HK-2 (cell line): ENCODE data around the gene TRABD2B.

Experiments
- DNase-seq: peaks from one replicate; pipeline ENCODE4 v3.0.0-alpha.2; 2018; ENCODE audit not compliant: unreplicated experiment

The TRABD2B gene

DNA sequence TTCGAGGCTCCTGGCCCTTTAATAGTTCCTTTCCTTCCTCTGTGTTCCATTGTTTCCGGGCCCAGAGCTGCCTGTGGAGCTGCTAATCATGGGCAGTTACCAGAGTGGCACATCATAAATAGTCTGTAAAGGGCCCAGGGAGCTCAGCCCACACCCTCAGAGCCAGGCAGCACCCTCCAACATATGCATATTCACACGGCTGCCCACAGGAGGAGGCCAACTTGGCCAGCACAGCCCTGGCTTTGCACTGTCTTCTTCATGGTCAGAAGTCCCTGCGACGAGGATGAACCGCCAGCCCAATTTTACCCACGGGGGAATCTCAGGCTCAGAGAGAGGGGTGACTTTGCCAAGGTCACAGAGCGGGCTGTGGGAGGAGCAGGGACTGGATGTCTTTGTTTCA is 172.5 kb downstream of the TRABD2B start:
- DNase-seq = no peak

DNA sequence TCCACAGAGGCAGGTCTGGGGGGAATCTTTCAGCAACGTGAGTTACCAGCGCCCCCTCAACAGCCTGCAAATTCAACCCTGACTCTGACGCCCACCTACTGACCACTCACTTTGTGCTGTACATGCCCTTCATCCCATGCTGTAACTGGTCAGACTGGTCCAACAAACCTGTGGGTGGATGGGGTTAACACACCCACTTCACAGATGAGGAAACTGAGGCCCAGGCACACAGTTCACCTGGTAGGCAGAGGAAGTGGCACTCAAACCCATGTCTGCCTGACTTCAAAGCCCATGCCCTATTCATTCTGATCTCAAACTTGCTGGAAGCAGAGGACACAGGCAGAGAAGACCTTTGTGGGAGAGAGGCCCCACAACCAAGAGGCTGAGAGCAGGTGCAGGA is 172.9 kb downstream of the TRABD2B start:
- no peak for DNase-seq

DNA sequence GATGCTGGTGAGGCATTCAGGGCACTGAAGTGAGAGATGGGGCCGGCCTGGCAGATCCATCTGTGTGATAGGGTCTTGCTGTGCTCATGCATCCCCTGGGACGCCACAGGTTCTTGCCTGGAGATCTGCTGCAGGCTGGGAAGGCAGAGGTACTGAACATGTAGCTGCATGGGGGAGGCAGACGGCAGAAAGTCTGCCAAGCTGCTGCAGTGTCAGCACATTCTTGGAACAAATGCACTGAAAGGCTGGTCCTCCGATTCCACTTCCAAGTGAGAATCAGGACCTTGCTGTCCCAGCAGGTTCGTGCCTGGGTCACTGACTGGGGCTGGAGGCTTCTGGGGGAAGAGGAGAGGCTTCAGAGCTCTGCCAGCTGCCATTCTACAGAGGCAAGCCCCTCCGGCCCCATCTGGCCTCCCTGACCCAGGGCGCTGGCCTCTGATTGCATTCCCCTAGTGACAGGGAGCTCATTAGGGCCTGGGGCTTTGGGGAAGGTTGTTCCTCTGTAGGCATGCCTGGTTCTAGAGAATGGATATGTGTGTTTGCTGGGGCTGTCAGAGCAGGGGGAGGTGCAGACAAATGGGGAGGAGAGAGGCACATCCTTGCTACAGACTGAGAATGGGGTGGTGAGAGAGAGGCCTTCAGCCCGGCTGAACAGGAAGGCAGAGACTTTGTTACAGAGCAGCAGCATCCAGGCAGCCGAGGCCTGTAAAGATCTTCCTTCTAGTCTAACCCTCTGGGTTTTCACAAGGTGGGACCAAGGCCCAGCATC is 174.0 kb downstream of the TRABD2B start:
- no peak for DNase-seq

DNA sequence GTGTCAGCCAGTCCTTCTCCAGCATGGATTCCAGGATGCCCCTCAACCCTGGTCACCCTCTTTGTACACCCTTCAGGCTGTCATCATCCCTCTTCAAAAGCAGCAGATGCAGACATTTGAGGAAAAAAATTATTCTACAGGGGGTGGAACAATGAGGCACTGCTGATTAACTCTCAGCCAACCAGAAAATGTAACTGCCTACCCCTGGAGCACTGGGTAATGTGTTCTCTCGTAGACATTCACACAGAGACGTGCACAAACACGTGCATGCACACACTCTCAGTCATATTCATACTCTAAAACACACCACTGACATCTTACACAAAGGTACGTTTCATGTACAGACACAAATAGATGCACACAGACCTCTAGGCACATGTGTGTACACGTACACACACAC is 175.4 kb downstream of the TRABD2B start:
- no peak for DNase-seq

DNA sequence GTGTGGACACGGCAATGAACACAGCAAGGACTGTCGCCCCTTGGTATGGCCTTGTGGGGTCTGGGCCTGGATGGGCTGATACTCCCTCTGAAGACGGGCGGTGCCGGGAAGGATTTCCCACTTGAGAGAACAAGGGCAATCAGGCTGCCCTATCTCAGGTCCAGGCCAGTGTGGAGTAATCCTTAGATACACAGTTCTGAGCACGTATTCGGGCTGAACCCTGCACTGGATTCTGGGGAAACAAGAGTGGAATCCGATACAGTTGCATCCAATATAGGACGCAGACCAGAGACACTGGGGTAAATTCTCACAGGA is 177.7 kb downstream of the TRABD2B start:
- DNase-seq = no peak

DNA sequence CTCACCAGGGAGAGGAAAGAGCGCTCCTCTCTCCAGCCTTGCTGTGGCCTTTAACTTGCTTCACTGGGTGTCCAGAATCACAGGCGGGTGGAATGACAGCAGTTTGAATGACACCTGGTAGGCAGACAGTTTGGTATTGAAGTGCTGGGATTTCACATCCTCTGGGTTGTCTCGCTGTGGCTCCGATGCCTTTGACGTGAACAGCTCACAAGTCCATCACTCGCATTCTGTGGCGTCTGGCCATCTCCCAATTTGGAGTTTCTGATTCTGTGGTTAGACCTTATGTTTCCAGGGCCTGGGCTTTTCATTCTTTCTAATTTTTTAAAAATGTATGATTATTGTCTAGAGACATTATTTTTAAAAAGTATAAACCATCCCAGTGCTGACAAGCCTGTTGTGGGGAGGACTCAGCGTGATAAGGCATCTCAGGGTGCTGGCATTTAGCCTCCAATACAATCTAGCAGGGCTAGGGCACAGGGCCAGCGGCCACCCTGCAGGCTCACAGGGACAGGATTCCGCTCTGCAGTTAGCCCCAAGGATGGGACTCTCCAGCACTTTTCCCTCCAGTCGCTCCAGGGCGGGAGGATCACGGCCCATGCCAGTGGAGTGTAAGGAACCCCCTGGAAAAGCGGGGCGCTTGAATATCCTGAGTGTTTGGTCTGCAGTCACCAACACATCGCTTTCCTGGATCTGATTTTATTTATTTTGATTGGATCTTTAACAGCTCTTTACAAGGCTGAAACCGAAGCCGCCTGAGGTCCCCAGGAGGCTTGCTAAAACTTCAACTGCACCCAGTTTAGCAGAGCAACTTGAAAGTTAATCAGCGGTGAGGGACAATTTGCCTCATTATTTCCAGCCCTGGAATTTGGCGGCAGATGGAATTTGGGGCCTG is 178.3 kb downstream of the TRABD2B start:
- DNase-seq = no peak

DNA sequence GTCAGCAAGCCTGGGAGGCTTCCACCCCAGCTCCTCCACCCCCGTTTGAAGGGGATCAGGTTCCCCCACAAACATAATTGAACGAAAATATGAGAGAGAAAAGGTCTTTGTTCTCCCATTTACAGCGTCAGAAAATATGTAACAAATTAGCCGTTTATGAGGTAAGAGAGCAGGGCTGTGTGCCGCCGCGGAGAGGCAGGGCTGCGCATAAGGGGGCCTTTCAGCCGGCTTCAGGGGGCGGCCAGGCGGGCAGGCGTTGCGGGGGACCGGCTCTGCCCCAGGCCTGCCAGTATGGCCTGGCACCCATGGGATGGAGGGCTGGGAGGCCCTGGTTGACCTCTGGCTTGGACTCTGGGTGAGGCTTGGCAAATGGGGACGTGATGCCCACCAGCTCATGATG is 179.3 kb downstream of the TRABD2B start:
- no peak for DNase-seq

DNA sequence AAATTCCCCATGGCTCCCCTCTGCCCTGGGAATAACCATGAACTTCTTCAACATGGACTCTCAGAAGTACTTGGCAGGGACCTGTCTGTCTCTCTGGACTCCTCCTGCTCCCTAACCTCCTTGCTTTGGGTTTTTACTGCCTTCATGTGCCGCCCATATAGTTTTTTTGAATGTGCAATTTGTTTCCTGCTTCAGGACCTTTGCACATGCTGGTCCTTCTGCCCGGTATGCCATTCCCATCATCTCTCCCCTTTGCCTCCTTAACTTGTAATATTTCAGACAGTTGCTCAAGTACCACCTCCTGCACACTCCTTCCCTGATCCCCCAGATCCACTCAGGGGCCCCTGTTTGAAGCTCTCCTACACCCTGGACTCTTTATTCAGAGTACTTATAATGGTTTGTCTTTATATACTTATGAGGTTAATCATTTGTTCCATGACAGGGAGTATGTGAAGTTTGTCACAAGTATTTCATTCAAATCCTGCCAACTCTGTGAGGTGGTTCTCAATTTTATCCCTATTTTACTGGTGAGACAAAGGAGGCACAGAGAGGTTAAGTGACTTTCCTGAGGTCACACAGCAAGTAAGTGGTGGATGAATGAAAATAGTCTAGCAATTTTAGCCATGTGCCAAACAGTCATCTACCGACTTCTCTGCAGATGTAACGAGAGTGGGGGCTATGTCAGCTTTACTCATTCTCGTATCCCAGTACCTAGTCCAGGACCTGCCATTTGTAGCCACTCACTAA is 180.7 kb downstream of the TRABD2B start:
- no peak for DNase-seq

DNA sequence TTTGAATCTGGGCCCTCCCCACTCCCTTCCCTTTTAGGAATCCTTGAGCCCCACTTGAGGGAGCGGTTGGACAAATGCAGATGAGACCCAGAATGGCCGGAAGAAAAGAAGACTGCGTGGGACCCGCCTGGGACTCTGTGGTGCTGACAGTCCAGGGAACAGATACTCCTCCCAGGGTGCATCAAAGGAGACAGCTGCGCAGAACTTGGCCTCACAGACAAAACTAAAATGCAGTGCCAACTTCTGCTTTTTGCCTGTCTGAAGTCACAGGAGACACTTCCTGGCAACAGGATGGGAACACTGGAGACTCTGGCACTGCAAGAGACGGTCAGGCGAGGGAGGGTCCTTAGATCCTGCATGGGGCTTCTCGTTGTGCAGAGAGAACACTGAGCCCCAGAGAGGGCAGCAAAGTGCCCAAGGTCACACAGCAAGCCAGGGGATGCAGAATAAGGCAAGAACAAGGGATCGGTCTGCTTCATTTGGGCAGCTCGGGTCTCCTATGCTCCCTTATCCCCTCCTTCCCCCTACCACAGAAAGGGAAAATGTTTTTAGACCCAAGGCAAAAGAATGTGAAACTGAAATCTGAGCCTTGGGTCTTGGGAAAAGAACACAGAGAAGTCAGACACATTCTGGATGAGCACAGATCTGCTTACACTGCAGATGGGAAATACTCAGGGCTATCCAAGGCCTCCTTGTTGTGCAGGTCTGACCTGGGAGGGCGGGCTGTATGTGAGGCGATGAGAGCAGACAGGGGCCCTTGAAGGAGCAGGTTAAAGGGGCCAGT is 182.4 kb downstream of the TRABD2B start:
- DNase-seq = no peak

DNA sequence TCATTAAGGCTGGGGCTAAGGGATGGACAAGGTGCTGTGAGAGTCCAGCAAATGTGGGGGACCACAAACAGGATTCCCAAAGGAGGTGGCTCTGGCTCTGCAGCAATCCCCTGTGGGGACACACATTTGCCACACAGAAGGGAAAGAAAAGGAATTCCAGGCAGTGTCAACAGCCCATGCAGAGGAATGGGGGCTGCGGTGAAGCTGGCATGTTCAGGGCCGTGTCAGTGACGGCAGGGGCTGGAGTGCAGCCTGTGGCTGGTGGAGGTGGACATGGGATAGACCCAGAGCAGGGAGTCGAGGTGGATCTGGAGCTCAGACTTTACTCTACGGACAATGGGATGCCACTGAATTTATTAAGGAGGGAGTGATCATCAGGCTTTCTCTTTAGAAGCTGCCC is 183.2 kb downstream of the TRABD2B start:
- DNase-seq = no peak

DNA sequence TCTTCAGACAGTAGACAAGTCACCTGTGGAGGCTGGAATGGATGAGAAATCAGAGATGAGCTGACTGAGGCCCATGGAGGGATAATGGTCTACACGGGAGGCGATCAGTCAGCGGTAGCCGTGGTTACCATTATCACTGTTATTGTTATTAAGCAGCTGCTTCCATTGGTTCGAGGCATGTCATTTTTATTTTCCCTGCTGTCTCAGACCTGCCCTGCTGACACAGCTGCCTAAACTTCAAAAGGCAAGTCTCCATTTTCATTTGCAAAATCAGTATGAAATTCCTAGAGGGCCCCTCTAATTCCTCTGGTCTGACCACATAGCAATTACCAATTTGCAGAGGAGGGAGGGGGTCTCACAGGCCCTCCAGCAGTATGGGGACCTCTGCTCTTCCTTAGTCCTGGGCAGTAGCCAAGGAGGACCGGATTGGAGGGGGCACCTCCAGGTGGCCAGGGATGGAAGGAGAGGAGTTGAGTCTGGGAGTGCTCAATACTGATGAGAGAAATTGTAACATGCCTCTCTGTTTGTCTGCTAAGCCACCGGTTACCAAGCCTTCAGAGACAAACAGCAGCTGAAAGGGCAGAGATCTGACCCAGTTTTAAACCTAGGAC is 184.2 kb downstream of the TRABD2B start:
- no peak for DNase-seq

DNA sequence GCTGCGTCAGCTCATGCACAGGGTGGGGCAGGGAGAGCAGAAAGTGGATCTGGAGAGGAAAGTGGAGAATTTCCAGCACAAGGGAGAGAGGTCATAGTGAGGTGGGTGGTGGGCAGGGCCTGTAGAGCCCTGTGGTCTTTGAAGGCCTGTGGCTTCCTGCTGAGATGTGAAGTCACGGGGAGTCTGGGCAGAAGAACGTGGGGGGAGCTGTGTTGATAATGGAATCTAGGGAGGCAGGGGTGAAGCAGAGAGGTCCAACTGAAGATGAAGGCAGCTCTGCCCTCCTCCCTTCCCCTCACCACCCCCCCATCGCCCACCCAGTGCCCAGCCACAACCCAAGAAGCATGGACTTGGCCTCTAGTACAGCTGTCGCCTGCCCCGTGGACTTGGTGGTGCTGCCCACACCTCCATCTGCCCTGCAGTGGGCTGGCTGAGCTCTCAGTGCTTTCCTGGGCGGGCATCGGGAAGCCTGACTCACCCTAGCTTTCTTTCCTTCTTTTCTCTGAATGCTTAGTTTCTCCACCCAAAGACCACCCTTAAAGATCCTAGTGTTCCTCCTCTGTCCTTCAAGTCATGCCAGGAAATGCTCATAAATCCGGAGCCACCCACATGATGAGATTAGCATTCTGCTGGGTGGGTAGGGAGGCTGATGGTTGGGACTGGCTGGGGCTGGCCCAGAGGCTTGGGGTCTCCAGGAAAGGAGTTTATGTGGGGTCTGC is 186.1 kb downstream of the TRABD2B start:
- DNase-seq = no peak

DNA sequence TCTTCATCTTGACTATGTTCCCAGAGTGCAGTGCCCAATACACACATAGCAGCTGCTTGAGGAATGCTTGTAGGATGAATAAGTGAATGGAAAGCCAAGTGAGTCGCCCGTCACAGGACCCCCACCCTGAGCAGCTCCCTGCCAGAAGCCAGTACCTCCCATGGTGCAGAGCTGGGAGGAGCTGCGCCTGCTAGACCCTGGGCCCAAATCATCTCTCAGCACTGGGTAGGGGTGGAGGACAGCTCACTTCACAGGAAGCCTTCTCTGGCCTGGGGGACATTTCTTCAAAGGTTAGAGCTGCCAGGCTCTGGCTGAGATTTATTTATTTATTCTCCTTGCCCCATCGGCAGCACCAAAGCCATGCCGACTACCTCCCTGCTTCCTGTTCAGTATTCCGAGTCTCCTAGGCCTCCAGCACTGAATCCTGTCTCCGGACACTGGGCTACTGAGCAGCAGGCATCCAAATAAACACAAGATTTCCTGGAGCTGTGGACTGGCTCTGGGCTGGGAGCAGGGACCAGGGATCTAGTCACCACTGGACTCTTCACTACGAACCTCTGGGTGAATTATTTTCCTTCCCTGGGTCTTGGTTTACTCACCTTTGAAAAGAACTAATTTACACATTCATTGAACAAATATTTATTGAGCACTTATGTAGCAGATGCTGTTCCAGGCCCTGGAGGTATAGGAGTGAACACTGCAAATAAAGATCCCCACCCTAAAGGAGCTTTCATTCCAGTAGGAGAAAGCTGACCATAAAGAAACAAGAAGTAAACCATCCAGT is 187.7 kb downstream of the TRABD2B start:
- no peak for DNase-seq

DNA sequence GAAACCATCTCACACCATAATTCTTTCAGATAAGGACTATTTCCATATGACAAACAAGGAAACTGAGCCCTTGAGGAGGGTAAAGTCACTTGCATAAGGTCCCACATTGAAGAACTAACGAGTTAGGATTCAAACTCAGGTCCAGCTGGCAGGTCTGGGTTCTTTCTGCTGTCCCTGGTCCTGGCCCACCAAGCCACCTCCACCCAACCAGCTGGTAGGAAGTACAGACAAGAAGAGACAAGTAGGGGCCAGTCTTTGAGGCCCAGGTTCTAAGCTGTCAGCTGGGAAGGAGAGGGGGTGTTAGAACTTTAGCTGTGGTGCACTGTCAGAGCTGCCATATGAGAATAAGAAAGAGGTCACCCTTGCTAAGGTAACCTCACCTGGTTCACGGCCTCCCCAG is 188.6 kb downstream of the TRABD2B start:
- no peak for DNase-seq

DNA sequence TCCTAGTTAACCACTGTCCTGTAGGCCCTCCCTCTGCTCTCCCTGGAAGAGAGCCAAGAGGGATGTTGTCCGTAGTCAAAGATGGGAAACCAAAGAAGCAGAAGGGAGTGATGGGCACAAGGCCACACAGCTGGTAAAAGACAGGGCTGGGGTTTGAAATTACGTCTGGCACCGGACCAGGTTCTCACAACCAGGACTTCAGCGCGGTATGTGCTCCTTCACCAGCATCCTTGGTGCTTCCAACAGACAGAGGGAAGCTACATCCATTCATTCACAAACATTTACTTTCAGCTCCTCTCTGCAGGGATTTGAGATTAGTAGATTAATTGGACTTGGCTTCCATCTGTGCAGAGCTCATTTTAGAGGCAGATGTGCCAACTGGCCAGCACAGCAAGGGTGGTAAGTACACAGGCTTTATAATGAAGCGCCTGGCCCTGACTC is 191.2 kb downstream of the TRABD2B start:
- no peak for DNase-seq

DNA sequence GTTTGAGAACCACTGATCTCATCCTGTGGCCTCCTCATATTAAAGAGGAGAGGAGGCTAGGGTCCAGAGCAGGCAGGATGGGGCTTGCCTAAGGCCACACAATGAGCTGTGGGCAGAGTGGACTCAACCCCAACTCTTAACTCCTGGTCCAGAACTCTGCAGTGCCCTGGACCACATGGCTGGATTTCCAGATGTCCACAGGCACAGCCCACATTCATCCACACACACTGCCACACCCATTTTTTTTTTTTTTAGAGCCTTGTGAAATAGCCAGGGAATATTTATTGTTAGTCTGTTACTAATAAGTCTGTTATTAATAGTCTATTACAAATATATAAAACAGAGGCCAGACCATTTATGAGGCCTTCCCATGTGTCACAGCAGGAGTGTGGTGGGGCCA is 192.2 kb downstream of the TRABD2B start:
- DNase-seq = no peak

DNA sequence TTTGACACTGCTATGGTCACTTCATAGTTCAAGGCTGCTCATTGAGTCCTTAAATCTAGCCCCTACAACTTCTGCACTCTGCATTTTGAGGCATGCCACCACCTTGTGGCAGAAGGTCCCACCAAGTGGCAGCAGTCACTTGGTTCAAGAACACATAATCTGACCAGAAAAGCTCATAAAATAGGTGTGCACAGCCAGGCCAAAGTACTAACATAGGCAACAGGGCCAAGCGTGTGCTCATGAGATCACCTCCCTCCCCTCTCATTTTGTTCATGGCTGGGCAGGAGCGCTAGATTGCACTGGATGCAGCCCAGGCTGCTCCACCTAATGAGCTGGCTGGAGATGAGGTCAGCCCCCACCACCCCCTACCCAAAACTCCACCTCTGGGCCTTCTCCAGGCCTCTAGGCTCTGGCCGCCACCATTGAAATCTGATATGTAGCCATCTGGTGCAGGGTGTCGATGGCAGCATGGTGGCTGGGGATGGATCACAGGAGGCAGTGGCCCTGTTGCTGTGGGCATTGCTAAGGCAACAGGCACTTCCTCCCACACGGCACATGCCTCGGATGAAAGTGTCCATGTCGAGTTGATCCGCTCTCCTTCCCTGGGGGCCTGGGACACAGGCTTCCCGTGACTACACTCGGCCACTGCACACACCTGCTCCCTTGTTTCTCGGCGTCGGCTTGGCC is 193.2 kb downstream of the TRABD2B start:
- DNase-seq = no peak

DNA sequence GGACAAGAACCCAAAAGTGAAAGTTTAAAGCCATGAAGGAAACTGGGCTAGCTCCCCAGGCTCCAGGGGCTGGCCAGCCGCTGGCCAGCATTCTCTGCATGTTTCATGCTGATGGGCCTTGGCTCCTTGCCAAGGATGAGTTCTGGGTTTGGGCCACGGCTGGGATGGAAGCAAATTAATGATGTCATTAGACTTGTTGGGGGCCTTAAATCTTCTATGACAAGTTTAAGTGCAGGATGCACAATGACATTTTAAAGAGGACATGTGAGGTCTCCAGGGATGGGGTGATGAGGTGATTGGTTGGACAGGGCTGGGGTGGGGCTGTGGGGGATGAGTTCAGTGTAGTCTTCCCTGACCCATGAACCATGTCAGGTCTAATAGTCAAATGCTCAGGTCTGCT is 199.6 kb downstream of the TRABD2B start:
- DNase-seq = no peak

DNA sequence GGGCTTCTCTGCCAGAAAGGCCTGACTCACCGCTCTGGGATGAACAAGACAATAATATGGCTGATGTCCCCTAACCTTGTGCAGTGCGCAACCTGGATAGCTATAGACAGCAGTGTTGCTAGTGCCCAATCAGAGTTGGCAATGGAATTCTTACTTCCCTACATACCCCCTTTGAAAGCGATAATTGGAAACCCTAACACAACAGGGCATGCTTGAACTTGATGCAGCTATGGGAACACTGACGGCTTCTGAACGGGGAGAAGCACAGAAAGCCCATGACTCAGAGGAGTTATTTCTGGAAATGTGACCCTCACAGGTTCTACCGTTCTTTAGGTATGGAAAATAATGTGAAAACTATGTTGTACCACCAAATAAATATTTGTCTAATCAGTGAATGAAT is 200.6 kb downstream of the TRABD2B start:
- no peak for DNase-seq
